Activated naive CD4-positive, alpha-beta T cell treated with anti-CD3 and anti-CD28 coated beads, Interleukin-2, amount 50 U/mL, for 24 hours (primary cell): ENCODE results near the gene KL.

Experiments used
- H3K27ac Mint-ChIP-seq: one replicate; pipeline ENCODE4 v1.8.0; 2021; ENCODE audit warnings: mild to moderate bottlenecking, mixed read lengths
- H3K27me3 Mint-ChIP-seq: one replicate; pipeline ENCODE4 v1.8.0; 2021; ENCODE audit warnings: mixed read lengths
- H3K36me3 Mint-ChIP-seq: one replicate; pipeline ENCODE4 v1.8.0; 2021; ENCODE audit warnings: mixed read lengths
- H3K4me1 Mint-ChIP-seq: one replicate; pipeline ENCODE4 v1.8.0; 2021; ENCODE audit warnings: mixed read lengths
- H3K4me3 Mint-ChIP-seq: one replicate; pipeline ENCODE4 v1.8.0; 2021; ENCODE audit warnings: mild to moderate bottlenecking, mixed read lengths
- H3K9me3 Mint-ChIP-seq: one replicate; pipeline ENCODE4 v1.8.0; 2021; ENCODE audit warnings: mixed read lengths

KL gene

DNA sequence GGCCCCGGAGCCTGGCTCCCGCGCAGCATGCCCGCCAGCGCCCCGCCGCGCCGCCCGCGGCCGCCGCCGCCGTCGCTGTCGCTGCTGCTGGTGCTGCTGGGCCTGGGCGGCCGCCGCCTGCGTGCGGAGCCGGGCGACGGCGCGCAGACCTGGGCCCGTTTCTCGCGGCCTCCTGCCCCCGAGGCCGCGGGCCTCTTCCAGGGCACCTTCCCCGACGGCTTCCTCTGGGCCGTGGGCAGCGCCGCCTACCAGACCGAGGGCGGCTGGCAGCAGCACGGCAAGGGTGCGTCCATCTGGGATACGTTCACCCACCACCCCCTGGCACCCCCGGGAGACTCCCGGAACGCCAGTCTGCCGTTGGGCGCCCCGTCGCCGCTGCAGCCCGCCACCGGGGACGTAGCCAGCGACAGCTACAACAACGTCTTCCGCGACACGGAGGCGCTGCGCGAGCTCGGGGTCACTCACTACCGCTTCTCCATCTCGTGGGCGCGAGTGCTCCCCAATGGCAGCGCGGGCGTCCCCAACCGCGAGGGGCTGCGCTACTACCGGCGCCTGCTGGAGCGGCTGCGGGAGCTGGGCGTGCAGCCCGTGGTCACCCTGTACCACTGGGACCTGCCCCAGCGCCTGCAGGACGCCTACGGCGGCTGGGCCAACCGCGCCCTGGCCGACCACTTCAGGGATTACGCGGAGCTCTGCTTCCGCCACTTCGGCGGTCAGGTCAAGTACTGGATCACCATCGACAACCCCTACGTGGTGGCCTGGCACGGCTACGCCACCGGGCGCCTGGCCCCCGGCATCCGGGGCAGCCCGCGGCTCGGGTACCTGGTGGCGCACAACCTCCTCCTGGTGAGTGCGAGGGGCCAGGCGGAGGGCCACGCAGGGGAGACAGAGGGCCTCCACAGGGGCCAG, at the start of gene KL:
Gene KL (plus strand): TSS at position 10 of the 909 bp plus-strand sequence. CDS start 18 bp downstream, at position 28.
- Mint-ChIP-seq H3K27ac (no peak within 1 kb of the TSS), H3K27me3 (peaks cover 54% of the 10 kb centered on the region), H3K9me3 (no peaks in the 10 kb centered on the region), H3K4me3 (peak within 1 kb of the TSS; percentile 77), H3K4me1 (peaks cover 14% of the 10 kb centered on the region), H3K36me3 (no peaks in the 10 kb centered on the region)

GRCh38 chr13:32967584-32968182, 48.5 kb upstream of the KL start:
- Mint-ChIP-seq H3K9me3 (no peaks in the 10 kb centered on the region), H3K4me3 (no peak overlapping the region), H3K27me3 (peaks cover 3% of the 10 kb centered on the region), H3K27ac (no peak overlapping the region), H3K4me1 (no peaks in the 10 kb centered on the region), H3K36me3 (no peaks in the 10 kb centered on the region)

DNA sequence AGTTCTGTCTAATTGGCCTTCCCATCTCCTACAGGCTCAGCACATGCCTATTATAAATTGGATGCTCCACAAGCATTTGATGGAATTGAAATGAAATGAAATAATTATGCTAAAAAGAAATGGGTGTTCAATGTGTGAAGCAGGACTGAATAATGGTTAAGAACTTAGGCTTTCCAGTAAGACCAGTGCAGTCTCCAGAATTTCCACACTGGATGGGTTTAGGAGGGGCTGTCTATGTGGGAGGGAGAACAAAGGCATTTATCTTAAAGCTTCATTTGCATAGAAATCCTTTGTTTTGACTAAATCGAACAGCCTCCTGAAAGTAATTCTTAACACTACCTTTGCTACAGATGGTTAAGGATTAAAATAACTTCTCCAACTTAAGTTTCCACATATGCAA, 47.9 kb upstream of the KL start:
- Mint-ChIP-seq H3K9me3 (no peaks in the 10 kb centered on the region), H3K4me1 (no peaks in the 10 kb centered on the region), H3K4me3 (no peak overlapping the region), H3K27me3 (peaks cover 3% of the 10 kb centered on the region), H3K36me3 (no peaks in the 10 kb centered on the region), H3K27ac (no peak overlapping the region)

DNA sequence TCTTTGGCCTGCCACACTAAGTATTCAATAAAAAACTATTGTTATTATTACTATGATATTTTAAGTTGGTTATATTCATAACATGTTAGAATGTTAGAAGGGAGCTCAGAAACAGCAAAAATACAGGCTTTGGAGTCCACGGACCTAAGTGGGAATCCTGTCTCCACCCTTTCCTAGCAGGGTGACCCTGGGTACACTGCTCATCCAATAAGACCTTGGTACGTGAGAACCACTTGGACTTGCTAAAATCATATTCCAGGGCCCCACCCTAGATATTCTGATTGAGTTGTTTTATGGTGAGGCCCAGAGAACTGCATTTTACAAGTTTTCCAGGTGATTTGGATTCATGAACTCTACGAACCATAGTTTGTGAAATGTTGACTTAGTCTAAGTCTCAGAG, 47.4 kb upstream of the KL start:
- Mint-ChIP-seq H3K4me3 (no peak overlapping the region), H3K27ac (no peak overlapping the region), H3K27me3 (peaks cover 3% of the 10 kb centered on the region), H3K4me1 (no peaks in the 10 kb centered on the region), H3K9me3 (no peaks in the 10 kb centered on the region), H3K36me3 (no peaks in the 10 kb centered on the region)

DNA sequence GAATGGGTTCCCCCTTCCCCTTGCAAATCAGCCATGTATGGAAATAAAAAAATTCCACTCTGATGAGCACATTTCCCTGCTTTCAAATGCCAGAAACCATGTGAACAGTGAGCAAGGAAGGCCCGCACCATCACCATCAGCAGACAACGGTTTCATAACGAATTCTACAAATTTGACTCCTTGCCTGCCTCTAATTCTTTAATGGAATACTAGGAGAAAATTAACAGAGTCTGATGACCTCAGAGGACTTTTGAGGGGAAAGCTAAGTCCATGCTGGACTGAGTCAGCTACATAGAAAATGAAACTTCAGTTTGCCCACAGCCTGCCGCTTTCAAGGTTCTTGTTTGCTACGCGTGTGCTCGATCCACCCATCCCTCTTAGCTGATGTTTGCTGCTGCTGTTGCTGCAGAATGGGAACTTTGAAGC, 46.7 kb upstream of the KL start:
- Mint-ChIP-seq H3K4me3 (no peak overlapping the region), H3K4me1 (no peaks in the 10 kb centered on the region), H3K27me3 (peaks cover 3% of the 10 kb centered on the region), H3K9me3 (no peaks in the 10 kb centered on the region), H3K27ac (no peak overlapping the region), H3K36me3 (no peaks in the 10 kb centered on the region)

- no peaks in the 10 kb centered on the region for H3K4me1 Mint-ChIP-seq
- no peaks in the 10 kb centered on the region for H3K36me3 Mint-ChIP-seq
- H3K27ac Mint-ChIP-seq: no peak overlapping the region
- H3K27me3 Mint-ChIP-seq: no peaks in the 10 kb centered on the region
- H3K9me3 Mint-ChIP-seq: no peaks in the 10 kb centered on the region
- no peak overlapping the region for H3K4me3 Mint-ChIP-seq
These were observed 40.0 kb upstream of the KL start for GRCh38 chr13:32976056-32976805.

DNA sequence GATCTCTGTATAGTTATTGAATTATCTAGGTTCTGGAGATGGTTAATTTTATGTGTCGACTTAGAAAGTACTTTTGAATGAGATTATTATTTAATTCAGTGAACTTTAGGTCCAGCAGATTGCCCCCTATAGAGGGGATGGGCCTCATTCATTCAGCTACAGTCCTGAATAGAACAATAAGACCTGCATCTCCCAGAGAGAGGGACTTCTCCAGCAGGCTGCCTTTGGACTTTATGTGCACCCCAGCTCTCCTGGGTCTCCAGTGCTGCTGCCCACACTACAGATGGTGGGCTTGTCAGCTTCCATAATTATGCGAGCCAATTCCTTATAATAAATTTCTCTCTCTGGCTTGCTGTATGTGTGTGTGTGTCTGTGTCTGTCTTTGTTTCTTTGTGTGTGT, 39.3 kb upstream of the KL start:
- Mint-ChIP-seq H3K27ac (no peak overlapping the region), H3K9me3 (no peaks in the 10 kb centered on the region), H3K27me3 (no peaks in the 10 kb centered on the region)

GRCh38 chr13:32977321-32977720, 38.9 kb upstream of the KL start:
- Mint-ChIP-seq H3K9me3 (no peaks in the 10 kb centered on the region), H3K4me3 (no peak overlapping the region), H3K4me1 (no peaks in the 10 kb centered on the region), H3K27me3 (no peaks in the 10 kb centered on the region), H3K36me3 (no peaks in the 10 kb centered on the region), H3K27ac (no peak overlapping the region)

More for the DNA sequence above, 39.3 kb upstream of the KL start:
- Mint-ChIP-seq H3K4me3 (no peak overlapping the region), H3K4me1 (no peaks in the 10 kb centered on the region), H3K36me3 (no peaks in the 10 kb centered on the region)

DNA sequence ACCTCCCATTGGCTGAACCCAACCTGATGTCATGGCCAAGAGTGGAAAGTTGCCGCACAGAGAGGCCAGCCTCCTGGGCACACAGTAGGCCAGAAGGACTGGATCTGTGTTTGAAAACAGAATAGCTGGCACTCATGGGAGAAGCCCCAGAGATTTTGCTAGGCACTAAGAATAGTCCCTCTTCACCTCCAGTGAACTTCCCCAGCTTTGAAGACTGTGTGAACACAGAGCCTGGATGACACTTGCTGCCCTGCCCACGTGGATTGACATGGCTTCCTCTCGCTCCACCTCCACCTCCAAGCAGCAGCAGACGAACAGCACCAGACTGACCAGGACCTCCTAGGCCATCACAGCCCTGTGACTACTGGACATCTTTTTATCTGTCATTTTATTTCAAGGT, 37.9 kb upstream of the KL start:
- no peak overlapping the region for H3K27ac Mint-ChIP-seq
- no peaks in the 10 kb centered on the region for H3K27me3 Mint-ChIP-seq
- H3K36me3 Mint-ChIP-seq: no peaks in the 10 kb centered on the region
- no peaks in the 10 kb centered on the region for H3K4me1 Mint-ChIP-seq
- no peak overlapping the region for H3K4me3 Mint-ChIP-seq
- no peaks in the 10 kb centered on the region for H3K9me3 Mint-ChIP-seq

GRCh38 chr13:32983058-32983457, 33.2 kb upstream of the KL start:
- Mint-ChIP-seq H3K9me3 (peaks cover 6% of the 10 kb centered on the region), H3K36me3 (peaks cover 1% of the 10 kb centered on the region), H3K27me3 (peaks cover 3% of the 10 kb centered on the region), H3K4me1 (no peaks in the 10 kb centered on the region), H3K27ac (no peak overlapping the region), H3K4me3 (no peak overlapping the region)

DNA sequence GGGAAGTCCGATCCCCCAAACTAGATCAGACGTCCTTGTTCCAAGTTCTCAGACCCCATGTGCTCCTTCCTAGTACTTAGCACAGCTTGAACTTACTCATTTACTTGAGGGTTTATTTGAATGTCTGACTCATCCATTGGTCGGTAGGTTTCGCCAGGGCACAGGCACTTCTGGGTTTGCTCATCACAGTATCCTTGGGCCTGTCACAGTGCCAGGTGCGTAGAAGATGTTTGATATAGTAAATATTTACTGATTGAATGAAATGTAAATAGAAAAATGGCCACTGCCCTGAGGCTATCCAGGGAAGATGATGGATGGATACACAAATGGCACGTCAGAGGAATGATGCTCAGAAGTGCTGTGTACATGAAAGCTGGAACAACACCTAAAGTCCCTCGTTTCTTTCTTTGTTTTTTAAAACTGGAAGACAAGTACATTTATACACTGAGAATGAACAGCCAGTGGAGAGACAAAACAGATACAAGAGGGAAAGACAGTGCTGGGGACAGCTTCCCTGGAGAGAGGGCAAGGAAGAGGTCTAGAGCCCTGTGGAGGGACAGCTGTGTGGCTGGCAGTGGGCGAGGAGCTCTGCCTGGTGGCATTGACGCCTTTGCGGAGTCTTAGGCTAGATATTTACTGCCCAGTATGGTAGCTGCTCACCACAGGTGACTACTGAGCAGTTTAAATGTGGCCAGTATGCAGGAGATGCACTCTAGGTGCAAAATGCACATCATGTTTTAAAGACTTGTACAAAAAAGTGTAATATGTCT, 31.2 kb upstream of the KL start:
- Mint-ChIP-seq H3K27ac (no peak overlapping the region), H3K4me3 (no peak overlapping the region), H3K36me3 (peaks cover 1% of the 10 kb centered on the region), H3K27me3 (peaks cover 4% of the 10 kb centered on the region), H3K4me1 (peaks cover 6% of the 10 kb centered on the region), H3K9me3 (peaks cover 6% of the 10 kb centered on the region)

- Mint-ChIP-seq H3K27ac (no peak overlapping the region), H3K4me3 (no peak overlapping the region), H3K27me3 (peaks cover 10% of the 10 kb centered on the region), H3K9me3 (peaks cover 6% of the 10 kb centered on the region), H3K36me3 (peaks cover 1% of the 10 kb centered on the region), H3K4me1 (peaks cover 6% of the 10 kb centered on the region)
These were observed 29.7 kb upstream of the KL start for GRCh38 chr13:32986552-32986951.

GRCh38 chr13:32987462-32987861, 28.8 kb upstream of the KL start:
- Mint-ChIP-seq H3K4me1 (peaks cover 6% of the 10 kb centered on the region), H3K27ac (no peak overlapping the region), H3K27me3 (peaks cover 10% of the 10 kb centered on the region), H3K4me3 (no peak overlapping the region), H3K36me3 (peaks cover 1% of the 10 kb centered on the region), H3K9me3 (peaks cover 6% of the 10 kb centered on the region)

DNA sequence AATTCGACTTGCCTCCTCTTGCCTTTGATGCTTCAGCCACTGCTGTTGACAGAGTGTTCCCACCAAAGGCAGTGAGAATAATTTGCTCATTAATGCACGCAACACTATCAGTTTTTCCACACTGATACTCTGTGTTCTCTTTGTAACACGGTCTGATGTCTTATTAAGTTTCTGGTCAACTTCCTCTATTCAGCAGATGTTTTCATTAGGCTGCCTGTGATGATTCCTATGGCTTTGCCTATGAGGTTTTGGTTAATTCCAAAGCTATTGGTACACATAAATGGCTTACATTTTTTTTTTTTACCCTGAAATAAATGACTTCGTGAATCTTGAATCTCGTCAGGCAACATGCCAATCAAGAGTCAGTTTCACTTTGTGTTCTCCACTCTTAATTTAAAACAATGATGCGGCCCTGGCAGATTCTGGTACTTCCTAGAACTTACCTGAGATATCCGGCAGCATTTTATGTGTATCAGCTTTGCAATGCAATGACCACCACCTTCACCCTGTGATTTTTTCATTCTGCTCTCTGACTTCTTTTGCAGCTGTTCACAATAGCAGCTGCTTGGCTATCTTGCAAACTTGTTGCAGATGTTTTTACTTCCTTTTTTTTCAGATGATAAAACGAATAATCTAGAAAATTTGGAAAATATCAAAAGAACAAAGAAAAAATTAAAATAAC, 27.5 kb upstream of the KL start:
- Mint-ChIP-seq H3K36me3 (peaks cover 1% of the 10 kb centered on the region), H3K27me3 (peaks cover 10% of the 10 kb centered on the region), H3K27ac (no peak overlapping the region), H3K4me3 (peak overlapping the region; percentile 23), H3K9me3 (peaks cover 6% of the 10 kb centered on the region), H3K4me1 (peaks cover 6% of the 10 kb centered on the region)

- no peak overlapping the region for H3K4me3 Mint-ChIP-seq
- no peak overlapping the region for H3K27ac Mint-ChIP-seq
- H3K4me1 Mint-ChIP-seq: peaks cover 6% of the 10 kb centered on the region
- H3K27me3 Mint-ChIP-seq: peaks cover 10% of the 10 kb centered on the region
- peaks cover 1% of the 10 kb centered on the region for H3K36me3 Mint-ChIP-seq
- H3K9me3 Mint-ChIP-seq: peaks cover 6% of the 10 kb centered on the region
These were observed 26.9 kb upstream of the KL start for GRCh38 chr13:32989290-32989667.
